OCI-LY3 (cell line): Measurements from ENCODE around the gene ANKRD36B.
"Not testable (repeated sequence)": the region's sequence is repeated elsewhere in the genome, so short reads cannot be mapped to it uniquely, and the experiment has no call there.

ENCODE experiments used
- EZH2phosphoT487 ChIP-seq: fragments of 200-600 bp; shearing (Covaris generic); IDR thresholded peaks from 2 replicates; pipeline ENCODE4 v1.6.1; 2018; ENCODE audit warnings: antibody characterized with exemption, mixed run types, low read depth
- TF ChIP-seq, protein P1 (sequence below): fragments of 200-600, 300-600 bp; sonication (generic); IDR thresholded peaks from 2 replicates; pipeline ENCODE4 v1.5.1; 2014; ENCODE audit warnings: antibody characterized with exemption, low read length, low read depth

DNA sequence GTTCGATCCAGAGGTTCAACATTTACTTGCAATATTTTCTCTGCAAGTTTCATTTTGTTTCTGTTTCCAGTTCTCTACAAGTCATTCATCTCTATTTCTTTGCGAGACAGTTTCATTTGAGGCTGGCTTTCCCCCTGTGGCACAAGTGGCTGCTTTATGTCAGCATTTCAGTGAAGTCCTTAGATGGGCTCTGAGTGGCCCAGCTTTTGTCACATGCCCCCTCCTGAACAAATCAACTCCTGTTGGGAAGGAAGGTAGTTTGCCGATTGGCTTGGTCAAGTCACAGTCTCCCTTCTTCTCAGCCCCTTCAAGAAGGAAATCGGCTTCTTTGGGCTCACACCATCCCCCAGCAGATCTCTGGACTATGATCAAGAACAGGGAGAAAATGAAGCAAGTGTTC is 19.1 kb upstream of the ANKRD36B start:
- TF ChIP-seq EZH2phosphoT487: not testable (repeated sequence)
- TF ChIP-seq, protein P1, sequence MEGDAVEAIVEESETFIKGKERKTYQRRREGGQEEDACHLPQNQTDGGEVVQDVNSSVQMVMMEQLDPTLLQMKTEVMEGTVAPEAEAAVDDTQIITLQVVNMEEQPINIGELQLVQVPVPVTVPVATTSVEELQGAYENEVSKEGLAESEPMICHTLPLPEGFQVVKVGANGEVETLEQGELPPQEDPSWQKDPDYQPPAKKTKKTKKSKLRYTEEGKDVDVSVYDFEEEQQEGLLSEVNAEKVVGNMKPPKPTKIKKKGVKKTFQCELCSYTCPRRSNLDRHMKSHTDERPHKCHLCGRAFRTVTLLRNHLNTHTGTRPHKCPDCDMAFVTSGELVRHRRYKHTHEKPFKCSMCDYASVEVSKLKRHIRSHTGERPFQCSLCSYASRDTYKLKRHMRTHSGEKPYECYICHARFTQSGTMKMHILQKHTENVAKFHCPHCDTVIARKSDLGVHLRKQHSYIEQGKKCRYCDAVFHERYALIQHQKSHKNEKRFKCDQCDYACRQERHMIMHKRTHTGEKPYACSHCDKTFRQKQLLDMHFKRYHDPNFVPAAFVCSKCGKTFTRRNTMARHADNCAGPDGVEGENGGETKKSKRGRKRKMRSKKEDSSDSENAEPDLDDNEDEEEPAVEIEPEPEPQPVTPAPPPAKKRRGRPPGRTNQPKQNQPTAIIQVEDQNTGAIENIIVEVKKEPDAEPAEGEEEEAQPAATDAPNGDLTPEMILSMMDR: not testable (repeated sequence)
